Measurements from ENCODE around the gene CAPN3. TPM values are rescaled to one million over a fixed set of nuclear protein-coding genes. Genes with fewer than 3 reads are reported as not detected.

Gene CAPN3
- total RNA-seq, 1 donor, result 1.1 TPM

DNA sequence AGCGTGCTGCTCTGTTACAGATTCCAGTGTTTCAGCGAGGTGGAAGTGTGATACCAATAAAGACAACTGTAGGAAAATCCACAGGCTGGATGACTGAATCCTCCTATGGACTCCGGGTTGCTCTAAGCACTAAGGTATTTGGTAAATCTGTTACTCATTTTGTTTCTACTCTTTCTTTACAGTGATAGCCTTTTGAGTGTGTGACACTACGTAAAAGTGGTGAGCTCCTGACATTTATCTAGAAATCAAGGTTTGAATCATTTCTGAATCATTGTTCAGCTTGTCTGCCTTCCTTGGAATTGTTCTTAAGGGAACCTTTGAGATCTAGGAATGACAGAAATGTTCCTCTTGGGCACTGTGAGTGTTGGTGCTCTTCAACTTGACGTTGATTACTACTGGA lies 11.2 kb upstream of the CAPN3 start:
- Histone ChIP-seq H4K20me1 (ENCODE audit: insufficient read depth, low read length) (no peaks in the 10 kb centered on the region), H3K79me2 (ENCODE audit: insufficient read depth, low read length) (no peaks in the 10 kb centered on the region), H3K4me1 (ENCODE audit: insufficient read depth, low read length) (peaks cover 31% of the 10 kb centered on the region), H3K36me3 (ENCODE audit: insufficient read depth, low read length) (peaks cover 11% of the 10 kb centered on the region), H3K4me2 (ENCODE audit: insufficient read depth, low read length) (peak overlapping the region; percentile 20), H3K27me3 (ENCODE audit: insufficient read depth, low read length) (no peaks in the 10 kb centered on the region), H3K27ac (ENCODE audit: low read depth, low read length) (peak overlapping the region; percentile 87), H2AFZ (ENCODE audit: low read length) (no peak overlapping the region), H3K4me3 (ENCODE audit: insufficient read depth, low read length) (no peak overlapping the region), H3K9me3 (ENCODE audit: low read depth, low read length) (no peaks in the 10 kb centered on the region)
- no peak for DNase-seq (ENCODE audit: insufficient read length, low spot score, missing footprints)
- TF ChIP-seq CTCF (IDR thresholded peaks at IDR 0.05; ENCODE audit: extremely low read depth, low read depth, low read length), result no peak

DNA sequence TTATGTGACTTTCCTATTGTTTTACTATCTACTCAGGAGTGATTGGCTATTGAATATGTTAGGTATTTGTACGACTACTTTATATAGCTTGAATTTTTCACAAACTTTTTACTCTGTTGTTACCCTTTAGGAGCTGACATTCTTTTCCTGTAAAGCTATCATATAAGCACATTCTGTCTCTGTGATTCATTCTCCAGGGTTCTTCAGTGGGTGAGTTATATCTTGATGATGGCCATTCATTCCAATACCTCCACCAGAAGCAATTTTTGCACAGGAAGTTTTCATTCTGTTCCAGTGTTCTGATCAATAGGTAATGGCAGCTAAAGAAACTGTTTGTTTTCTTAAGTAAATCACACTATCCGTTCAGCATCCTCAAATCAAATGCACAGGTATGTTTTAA lies 10.1 kb upstream of the CAPN3 start:
- no peak for DNase-seq (ENCODE audit: insufficient read length, low spot score, missing footprints)

DNA sequence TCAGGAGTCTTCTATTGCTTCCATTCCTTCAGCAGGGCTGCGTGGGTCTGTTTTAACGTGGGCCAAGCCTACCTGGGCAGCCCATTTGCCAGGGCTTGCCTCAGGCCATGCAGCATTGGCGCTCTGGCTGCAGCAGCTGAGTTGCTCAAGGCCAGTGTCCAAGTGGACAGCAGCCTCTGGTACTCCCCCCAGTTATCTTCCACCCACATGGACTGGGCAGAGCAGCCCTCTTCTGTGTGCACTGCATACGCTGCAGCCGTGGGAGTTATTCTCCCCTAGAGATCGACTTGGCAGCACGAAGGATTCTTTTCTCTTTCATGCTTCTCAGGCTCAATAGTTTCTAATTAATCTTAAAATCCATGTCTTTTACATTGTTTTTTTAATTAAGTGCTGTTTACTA lies 6.9 kb upstream of the CAPN3 start:
- TF ChIP-seq CTCF (IDR thresholded peaks at IDR 0.05; ENCODE audit: extremely low read depth, low read depth, low read length), result no peak

More for the DNA sequence above, 10.1 kb upstream of the CAPN3 start:
- TF ChIP-seq CTCF (IDR thresholded peaks at IDR 0.05; ENCODE audit: extremely low read depth, low read depth, low read length), result no peak
- H3K4me1 ChIP-seq (ENCODE audit: insufficient read depth, low read length), result peaks cover 31% of the 10 kb centered on the region
- H4K20me1 ChIP-seq (ENCODE audit: insufficient read depth, low read length), result no peaks in the 10 kb centered on the region
- no peak overlapping the region for H3K4me2 ChIP-seq (ENCODE audit: insufficient read depth, low read length)
- no peaks in the 10 kb centered on the region for H3K9me3 ChIP-seq (ENCODE audit: low read depth, low read length)
- no peaks in the 10 kb centered on the region for H3K27me3 ChIP-seq (ENCODE audit: insufficient read depth, low read length)
- no peak overlapping the region for H2AFZ ChIP-seq (ENCODE audit: low read length)
- peaks cover 20% of the 10 kb centered on the region for H3K36me3 ChIP-seq (ENCODE audit: insufficient read depth, low read length)
- H3K79me2 ChIP-seq (ENCODE audit: insufficient read depth, low read length), result no peaks in the 10 kb centered on the region
- H3K4me3 ChIP-seq (ENCODE audit: insufficient read depth, low read length), result no peak overlapping the region
- peak overlapping the region; percentile 87 for H3K27ac ChIP-seq (ENCODE audit: low read depth, low read length)

GRCh38 chr15:42353061-42353460 lies 6.2 kb upstream of the CAPN3 start:
- H4K20me1 ChIP-seq (ENCODE audit: insufficient read depth, low read length), result no peaks in the 10 kb centered on the region
- H3K4me2 ChIP-seq (ENCODE audit: insufficient read depth, low read length), result no peak overlapping the region
- H3K79me2 ChIP-seq (ENCODE audit: insufficient read depth, low read length), result no peaks in the 10 kb centered on the region
- no peak overlapping the region for H3K4me3 ChIP-seq (ENCODE audit: insufficient read depth, low read length)
- H3K27me3 ChIP-seq (ENCODE audit: insufficient read depth, low read length), result no peaks in the 10 kb centered on the region
- no peak for TF ChIP-seq CTCF (IDR thresholded peaks at IDR 0.05; ENCODE audit: extremely low read depth, low read depth, low read length)
- peaks cover 14% of the 10 kb centered on the region for H3K4me1 ChIP-seq (ENCODE audit: insufficient read depth, low read length)
- no peak overlapping the region for H2AFZ ChIP-seq (ENCODE audit: low read length)
- H3K27ac ChIP-seq (ENCODE audit: low read depth, low read length), result no peak overlapping the region
- DNase-seq (ENCODE audit: insufficient read length, low spot score, missing footprints), result no peak
- no peaks in the 10 kb centered on the region for H3K9me3 ChIP-seq (ENCODE audit: low read depth, low read length)
- peaks cover 27% of the 10 kb centered on the region for H3K36me3 ChIP-seq (ENCODE audit: insufficient read depth, low read length)

More for the DNA sequence above, 6.9 kb upstream of the CAPN3 start:
- no peaks in the 10 kb centered on the region for H3K9me3 ChIP-seq (ENCODE audit: low read depth, low read length)
- H4K20me1 ChIP-seq (ENCODE audit: insufficient read depth, low read length), result no peaks in the 10 kb centered on the region
- H3K4me3 ChIP-seq (ENCODE audit: insufficient read depth, low read length), result no peak overlapping the region
- H3K79me2 ChIP-seq (ENCODE audit: insufficient read depth, low read length), result no peaks in the 10 kb centered on the region
- H2AFZ ChIP-seq (ENCODE audit: low read length), result no peak overlapping the region
- H3K4me2 ChIP-seq (ENCODE audit: insufficient read depth, low read length), result no peak overlapping the region
- no peak for DNase-seq (ENCODE audit: insufficient read length, low spot score, missing footprints)
- H3K36me3 ChIP-seq (ENCODE audit: insufficient read depth, low read length), result peaks cover 27% of the 10 kb centered on the region
- no peak overlapping the region for H3K27ac ChIP-seq (ENCODE audit: low read depth, low read length)
- H3K27me3 ChIP-seq (ENCODE audit: insufficient read depth, low read length), result no peaks in the 10 kb centered on the region
- peaks cover 21% of the 10 kb centered on the region for H3K4me1 ChIP-seq (ENCODE audit: insufficient read depth, low read length)
